GM18526 (cell line): ENCODE measurements around the gene LENG1.
A peak's percentile ranks its signal among the peaks of the same experiment; 100 is the strongest.

Experiments
- POLR2A ChIP-seq: IDR thresholded peaks from 3 replicates; pipeline ENCODE4 v1.6.1; 2011; ENCODE audit not compliant: insufficient read length; ENCODE audit errors: extremely low read depth

The LENG1 gene

DNA sequence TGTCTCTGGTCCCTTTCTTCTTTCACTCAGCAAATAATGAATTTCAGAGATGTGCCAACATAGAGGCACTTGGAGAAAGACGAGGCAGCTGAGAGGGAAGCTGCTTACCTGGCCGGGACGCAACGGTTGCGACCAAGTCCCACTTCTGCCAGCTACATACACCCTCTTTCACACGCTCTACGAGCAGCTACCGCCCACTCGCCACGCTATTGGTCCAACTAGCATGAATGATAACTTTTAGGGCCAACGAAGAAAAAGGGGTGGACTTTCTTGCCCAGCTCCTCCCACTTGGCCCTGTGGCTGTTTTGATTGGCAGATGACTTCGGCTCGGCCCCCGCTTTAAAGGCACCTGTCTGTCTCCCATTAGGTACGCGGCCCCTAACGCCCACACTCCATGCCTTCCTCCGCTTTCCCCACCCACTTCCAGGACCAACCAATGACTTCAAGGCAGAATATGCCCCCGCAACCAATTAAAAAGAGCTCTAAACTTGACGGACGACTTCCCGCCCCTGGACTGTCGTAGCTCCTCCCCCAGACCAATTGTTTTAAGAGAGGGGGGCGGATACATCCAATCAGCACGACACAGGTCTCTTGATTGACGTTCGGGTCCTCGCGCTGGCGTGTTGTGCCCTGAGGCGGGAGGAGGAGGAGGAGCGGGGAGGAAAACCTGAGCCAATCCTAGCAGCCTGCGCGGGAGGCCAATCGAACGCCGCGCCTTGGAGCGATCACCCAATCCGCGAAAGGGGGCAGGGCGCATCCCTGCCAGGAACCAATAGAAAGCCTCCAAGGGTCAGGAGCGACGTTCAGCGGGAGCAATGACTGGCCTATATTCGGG lies 22.4 kb downstream of the LENG1 start:
- peak; percentile 78 for TF ChIP-seq POLR2A

DNA sequence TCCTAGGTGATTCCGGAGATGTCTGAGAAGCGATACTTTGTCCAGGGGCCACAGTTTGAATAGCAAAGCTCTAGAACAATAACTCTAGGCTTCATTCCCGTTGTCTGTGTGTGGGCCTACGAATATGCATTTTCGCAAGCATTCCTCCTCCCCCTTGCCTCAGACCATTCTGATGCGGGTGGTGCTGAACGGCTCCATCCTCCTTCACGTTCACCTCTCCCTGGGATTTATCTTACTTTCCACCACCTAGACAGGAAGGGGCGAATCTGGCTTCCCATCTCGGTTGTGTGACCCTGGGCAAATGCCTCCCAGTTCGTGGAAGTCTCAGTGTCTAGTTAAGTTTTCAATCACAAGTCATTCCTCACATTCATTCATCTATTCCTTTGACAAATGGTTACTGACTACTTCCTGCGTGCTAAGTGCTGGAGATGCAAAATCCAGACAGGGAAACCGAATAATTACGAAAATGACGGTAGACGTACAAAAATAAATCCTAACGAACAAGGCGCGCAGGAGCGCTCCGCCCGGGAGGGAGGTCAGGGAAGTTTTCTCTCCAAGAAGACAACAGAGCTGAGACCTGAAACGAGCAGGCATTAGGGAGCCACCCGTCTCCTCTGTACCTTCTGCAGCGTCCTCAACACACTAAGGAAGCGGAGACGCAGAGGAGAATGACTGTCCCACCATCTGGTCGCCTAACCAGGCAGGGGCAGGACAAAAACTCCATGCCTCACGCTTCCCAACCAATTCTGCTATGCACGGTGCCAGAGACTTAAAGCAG lies 23.2 kb downstream of the LENG1 start:
- no peak for TF ChIP-seq POLR2A

DNA sequence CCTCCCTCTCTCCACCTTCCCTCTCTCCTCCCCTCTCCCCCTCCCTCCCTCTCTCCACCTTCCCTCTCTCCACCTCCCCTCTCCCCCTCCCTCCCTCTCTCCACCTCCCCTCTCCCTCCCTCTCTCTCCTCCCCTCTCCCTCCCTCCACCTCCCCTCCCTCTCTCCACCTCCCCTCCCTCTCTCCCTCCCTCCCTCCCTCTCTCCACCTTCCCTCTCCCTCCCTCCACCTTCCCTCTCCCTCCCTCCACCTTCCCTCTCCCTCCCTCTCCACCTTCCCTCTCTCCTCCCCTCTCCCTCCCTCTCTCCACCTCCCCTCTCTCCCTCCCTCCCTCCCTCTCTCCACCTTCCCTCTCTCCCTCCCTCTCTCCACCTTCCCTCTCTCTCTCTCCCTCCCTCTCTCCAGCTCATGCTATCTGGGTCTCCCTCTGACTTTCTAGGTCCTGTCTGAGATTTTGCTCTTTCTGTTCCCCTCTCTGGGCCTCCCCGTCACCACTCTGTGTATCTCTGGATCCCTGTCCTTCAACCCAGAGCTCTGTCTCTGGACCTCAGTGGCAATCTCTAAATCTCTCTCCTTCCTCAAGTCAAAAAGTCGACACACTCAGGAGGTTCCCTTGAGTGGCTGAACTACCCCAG lies 25.4 kb downstream of the LENG1 start:
- TF ChIP-seq POLR2A = no peak

DNA sequence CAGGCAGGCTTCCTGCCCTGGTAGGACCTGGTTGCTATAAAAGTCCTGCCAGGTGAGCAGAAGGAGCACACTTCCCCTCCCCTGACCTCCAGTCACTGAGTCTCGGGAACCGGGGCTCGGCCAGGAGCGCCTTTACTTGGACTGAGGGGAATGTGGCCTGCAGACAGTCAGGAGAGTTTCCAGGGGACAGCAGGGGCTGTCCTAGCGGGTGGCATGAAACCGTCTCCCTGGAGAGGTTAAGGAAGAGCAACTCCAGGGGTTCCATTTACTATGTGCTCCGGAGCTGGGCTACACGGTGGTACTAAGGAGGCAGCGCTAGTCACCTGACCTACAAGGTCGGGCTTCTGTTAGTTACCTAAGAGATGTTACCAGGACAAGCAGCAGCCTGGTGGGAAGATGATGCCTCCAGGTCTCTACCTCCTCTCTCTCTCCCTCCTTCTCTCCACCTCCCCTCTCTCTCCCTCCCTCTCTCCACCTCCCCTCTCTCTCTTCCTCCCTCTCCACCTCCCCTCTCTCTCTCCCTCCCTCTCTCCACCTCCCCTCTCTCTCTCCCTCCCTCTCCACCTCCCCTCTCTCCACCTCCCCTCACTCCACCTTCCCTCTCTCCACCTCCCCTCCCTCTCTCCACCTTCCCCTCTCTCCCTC lies 26.1 kb downstream of the LENG1 start:
- TF ChIP-seq POLR2A = no peak

- TF ChIP-seq POLR2A = no peak
These were observed 29.9 kb downstream of the LENG1 start for GRCh38 chr19:54129617-54129996.

- no peak for TF ChIP-seq POLR2A
These were observed 30.5 kb downstream of the LENG1 start for GRCh38 chr19:54128796-54129616.

- TF ChIP-seq POLR2A = no peak
These were observed 31.1 kb downstream of the LENG1 start for GRCh38 chr19:54128441-54128725.

DNA sequence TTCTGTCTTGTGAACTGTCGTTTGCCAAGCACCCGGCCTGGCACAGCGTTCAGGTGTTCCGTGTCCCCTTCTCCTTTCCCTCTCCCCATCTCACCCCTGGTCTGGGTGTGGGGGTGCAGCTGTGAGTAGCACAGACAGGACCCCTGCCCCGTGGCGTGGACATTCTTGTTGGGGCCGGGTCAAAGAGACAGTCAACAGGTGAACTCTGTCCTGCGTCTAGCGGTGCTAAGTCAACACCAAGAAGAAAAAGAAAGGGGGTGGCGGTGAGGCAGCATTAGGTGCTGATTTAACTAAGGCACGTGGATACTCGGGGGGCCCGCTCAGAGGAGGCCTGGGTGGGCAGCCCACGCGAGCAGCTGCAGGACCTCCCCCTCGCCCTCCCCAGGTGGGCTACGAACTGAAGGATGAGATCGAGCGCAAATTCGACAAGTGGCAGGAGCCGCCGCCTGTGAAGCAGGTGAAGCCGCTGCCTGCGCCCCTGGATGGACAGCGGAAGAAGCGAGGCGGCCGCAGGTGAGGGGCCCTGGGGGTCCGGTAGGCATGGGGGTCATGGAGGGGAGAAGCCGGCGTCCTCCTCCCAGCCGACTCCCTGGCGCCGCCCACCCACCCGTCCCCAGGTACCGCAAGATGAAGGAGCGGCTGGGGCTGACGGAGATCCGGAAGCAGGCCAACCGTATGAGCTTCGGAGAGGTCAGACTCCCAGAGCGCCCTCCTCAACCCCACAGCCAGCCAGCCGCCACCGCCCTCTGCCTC lies 31.7 kb downstream of the LENG1 start:
- TF ChIP-seq POLR2A = no peak

DNA sequence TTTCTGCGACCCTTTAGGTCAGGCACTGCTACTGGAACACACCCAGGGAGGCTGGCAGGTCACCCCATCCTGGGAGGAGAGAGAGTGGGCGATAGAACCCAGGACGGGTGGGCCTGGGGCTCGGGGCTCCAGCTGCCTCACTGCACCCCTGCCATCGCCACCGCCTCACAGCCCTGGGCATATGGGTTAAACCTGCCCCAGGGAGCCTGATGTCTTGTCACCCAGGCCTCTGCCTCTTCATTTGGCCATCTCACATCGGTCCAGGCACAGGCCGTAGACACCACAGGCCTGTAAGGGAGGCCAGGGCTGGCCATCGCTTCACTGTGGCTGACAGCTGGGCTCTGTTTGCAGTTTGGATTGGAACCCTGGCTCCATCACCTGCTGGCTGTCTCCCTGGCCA lies 33.8 kb downstream of the LENG1 start:
- TF ChIP-seq POLR2A = no peak

DNA sequence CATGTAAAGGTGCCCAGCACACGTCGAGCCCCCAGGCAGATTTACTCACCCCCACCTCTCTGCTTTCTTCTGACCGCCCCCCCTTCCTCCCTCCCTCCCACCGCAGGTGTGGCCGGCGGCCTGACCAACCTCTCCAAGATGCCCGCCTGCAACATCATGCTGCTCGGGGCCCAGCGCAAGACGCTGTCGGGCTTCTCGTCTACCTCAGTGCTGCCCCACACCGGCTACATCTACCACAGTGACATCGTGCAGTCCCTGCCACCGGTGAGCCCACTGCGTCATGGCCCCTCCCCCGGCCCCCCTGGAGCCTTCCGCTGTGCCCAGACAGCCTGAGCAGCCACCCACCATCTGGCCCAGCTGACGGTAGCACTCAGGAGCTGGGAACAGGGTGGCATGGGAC lies 35.1 kb downstream of the LENG1 start:
- TF ChIP-seq POLR2A = no peak

DNA sequence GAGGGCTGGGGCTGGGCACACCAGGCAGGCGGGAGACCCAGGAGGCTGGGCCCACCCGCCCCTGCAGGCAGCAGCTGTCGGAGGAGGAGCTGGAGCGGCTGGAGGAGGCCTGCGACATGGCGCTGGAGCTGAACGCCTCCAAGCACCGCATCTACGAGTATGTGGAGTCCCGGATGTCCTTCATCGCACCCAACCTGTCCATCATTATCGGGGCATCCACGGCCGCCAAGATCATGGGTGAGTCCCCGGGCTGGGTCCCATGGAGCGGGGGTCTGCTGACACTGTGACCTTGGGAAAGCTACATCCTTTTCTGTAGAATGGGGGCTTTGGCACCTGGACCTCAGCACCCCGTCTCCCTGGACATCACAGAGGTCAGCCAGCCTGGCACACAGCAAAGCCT lies 35.8 kb downstream of the LENG1 start:
- no peak for TF ChIP-seq POLR2A

GRCh38 chr19:54121259-54121658 lies 38.3 kb downstream of the LENG1 start:
- TF ChIP-seq POLR2A = no peak

DNA sequence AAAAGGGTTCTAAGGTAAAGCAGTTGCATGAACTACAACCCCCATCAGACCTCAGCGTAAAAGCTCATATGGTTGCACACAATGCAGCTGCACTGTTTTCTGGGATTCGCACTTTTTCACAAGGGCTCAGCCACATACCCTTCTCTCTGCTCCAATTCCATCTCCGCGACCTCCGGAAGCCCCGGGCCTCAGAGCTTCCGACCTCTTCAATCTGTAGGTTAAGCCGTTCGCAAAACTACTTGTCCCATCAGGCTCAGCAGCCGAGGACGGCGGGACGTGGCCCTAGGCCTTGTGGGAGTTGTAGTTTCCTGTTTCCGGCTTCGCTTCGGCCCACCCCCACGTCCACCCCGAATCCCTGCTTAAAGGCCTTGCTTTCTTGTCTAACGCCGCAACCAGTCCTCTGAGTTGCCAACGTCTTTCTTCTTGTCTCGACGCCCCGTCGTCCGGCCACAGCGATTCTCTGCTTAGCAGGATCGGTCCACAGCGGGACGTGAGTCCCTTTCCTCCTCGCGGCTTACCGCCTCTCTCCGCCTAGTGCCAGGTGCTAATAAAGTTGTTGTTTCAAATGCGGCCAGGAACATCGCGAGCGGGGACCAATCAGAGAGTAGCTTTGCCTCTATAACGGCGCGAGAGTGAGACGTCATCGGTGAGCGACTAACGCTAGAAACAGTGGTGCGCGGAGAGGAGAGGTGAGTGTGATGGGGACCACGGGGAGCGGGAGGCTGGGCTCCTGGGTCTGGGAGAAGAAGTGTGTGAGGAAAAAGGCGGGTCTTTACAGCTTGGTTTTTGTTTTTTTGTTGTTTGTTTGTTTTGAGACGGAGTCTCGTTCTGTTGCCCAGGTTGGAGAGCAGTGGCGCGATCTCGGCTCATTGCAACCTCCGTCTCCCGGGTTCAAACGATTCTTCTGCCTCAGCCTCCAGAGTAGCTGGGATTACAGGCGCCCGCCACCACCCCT lies 44.1 kb downstream of the LENG1 start, which contains the start of the genes PRPF31 and TFPT:
TSS of gene PRPF31 (plus strand) at position 646 of the 955 bp plus-strand sequence. CDS start 2,525 bp downstream, outside the sequence.
TSS of gene TFPT (minus strand) at position 549 of the 955 bp plus-strand sequence. CDS start at position 161, 388 bp downstream.
- TF ChIP-seq POLR2A = peak; percentile 74
